Psoas muscle (tissue), 8 donors: ENCODE data around the gene AVPR2. TPM values are rescaled to one million over a fixed set of nuclear protein-coding genes. Genes with fewer than 3 reads are reported as not detected.

Source experiments
- ATAC-seq, 4 donors: fragments of 200-7000 bp; cut with Tn5 transposase; one replicate each; pipeline ENCODE4 v1.9.1; 2020; ENCODE audit warnings: moderate library complexity in 3 of 4, mild to moderate bottlenecking in 2 of 4
- DNase-seq, 2 donors: peaks; one replicate each; pipeline ENCODE4 v3.0.0-alpha.2; 2020
- H3K27ac ChIP-seq: fragments of 200-600 bp; one replicate; pipeline ENCODE4 v1.8.0; 2022
- H3K27me3 ChIP-seq, 3 donors: fragments of 200-600 bp in 1 of 3; one replicate each; pipeline versions ENCODE4 v1.6.1 to v1.8.0; 2013 to 2022; ENCODE audit warnings: low read length in 2 of 3, mild to moderate bottlenecking in 2 of 3, moderate library complexity in 1 of 3; ENCODE audit not compliant: insufficient read depth in 3 of 3
- H3K36me3 ChIP-seq, 2 donors: fragments of 200-600 bp in 1 of 2; one replicate each; pipeline versions ENCODE4 v1.6.1 to v1.8.0; 2013 to 2022; ENCODE audit warnings: low read depth in 1 of 2, mild to moderate bottlenecking in 1 of 2, moderate library complexity in 1 of 2; ENCODE audit not compliant: insufficient read depth in 1 of 2
- H3K4me1 ChIP-seq: fragments of 200-600 bp; one replicate; pipeline ENCODE4 v1.8.0; 2022
- H3K4me3 ChIP-seq: fragments of 200-600 bp; one replicate; pipeline ENCODE4 v1.8.0; 2022; ENCODE audit warnings: mild to moderate bottlenecking
- H3K9me3 ChIP-seq: fragments of 200-600 bp; one replicate; pipeline ENCODE4 v1.8.0; 2022
- CTCF ChIP-seq: fragments of 200-600 bp; IDR thresholded peaks from one replicate; pipeline ENCODE4 v1.8.0; 2022; ENCODE audit warnings: antibody characterized with exemption
- WGBS, 3 donors: extraction: QIAGEN DNeasy Blood & Tissue Kit; methylation state at CpG; one replicate each; pipeline versions ENCODE4 v1.1.6 to v1.1.7; 2013; 5-methylcytosine and 5-hydroxymethylcytosine counted together
- intact Hi-C, 2 donors: fragments of 100-400 bp; cut with DNase I; formaldehyde crosslinking; loops; one replicate each; pipeline versions ENCODE4 v1.11.0 to v1.14.2; 2022
- polyA plus RNA-seq, 3 donors: library from polyadenylated mRNA; stranded (reverse); fragments of 200-250 nt; gene quantifications; one replicate each; pipeline ENCODE4 v1.2.3, GENCODE V29; 2013
- total RNA-seq, 4 donors: library from RNA; stranded (reverse); fragmentation: NEBNext Ultra II Directional in 2 of 4; extraction: Animal tissue kit (Norgen Biotek cat#: 25700) in 2 of 4; gene quantifications; one replicate each; pipeline versions ENCODE4 v1.2.1 to v1.2.4, GENCODE V29; 2021 to 2023
- donor health status: healthy with polysubstance abuse.
- donor health status: DM: no; HTN: no; CAD: no; lungs with moderate emphysema.
- donor health status: Bipolar disorder and iron deficiency.
- donor health status: healthy.
- donor health status: DM: yes; HTN: yes; CAD: no.
- donor health status: DM: no; HTN: no; CAD: no.
- donor health status: DM: no; HTN: no; CAD: no.
- donor health status: DM: yes; HTN: yes; CAD: no.

Gene AVPR2
- total and polyA plus RNA-seq, 7 donors, result 1.3 to 4.8 (median 2.1) TPM

- intact Hi-C loops, result no loop called here
- H3K36me3 ChIP-seq, result no peaks in the 10 kb centered on the region
- H3K4me1 ChIP-seq, result no peaks in the 10 kb centered on the region
- no peak for ATAC-seq
- no peak for TF ChIP-seq CTCF
- WGBS, 3 donors, result 57 to 63% (median 62%) methylated on average over 3 of the region's 3 CpGs
- H3K27me3 ChIP-seq, result peaks cover 0 to 54% (median 3%) of the 10 kb centered on the region in 3 donors
- H3K27ac ChIP-seq, result no peak overlapping the region
- H3K9me3 ChIP-seq, result no peaks in the 10 kb centered on the region
- no peak for DNase-seq
- H3K4me3 ChIP-seq, result no peak overlapping the region
These were observed 28.4 kb upstream of the AVPR2 start for GRCh38 chrX:153876112-153876491.

DNA sequence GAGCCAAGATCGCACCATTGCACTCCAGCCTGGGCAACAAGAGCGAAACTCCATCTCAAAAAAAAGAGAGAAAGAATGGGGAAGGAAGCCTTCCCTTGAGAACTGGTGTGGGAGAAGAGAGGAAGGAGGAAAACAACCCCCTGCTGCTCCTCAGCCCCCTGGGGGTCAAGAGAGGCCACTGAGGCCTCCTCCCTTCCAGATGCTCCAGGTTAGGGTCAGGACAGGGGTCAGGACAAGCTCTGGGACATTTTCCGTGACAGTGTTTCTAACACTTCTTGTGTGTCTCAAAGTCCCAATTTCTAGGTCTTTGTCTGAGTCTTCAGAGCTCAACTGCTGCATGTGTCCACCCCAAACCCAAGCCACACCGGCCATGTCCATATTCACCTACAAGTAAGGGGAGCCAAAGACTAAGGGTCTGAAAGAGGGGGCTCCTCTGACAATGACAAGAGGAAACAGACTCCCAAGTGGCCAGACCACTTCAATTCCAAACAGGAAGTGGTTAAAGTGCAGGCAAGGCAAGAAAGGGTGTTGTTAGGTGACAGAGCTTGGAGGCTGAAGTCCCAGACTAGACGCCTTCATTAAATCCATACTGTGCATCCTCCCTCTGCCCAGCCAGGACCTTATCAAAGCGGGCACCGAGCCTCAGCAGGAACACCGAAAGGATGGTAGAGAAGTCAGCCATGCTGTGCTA lies 26.8 kb upstream of the AVPR2 start:
- ATAC-seq (no peak), DNase-seq (no peak)
- Histone ChIP-seq H3K9me3 (no peaks in the 10 kb centered on the region), H3K36me3 (no peaks in the 10 kb centered on the region), H3K4me1 (no peaks in the 10 kb centered on the region), H3K27me3 (peaks cover 0 to 67% (median 6%) of the 10 kb centered on the region in 3 donors), H3K27ac (no peak overlapping the region), H3K4me3 (no peak overlapping the region)
- TF ChIP-seq CTCF, result no peak
- intact Hi-C loops, result no loop called here
- WGBS, 3 donors, result 82 to 85% (median 84%) methylated on average over 7 to 8 of the region's 8 CpGs

- peaks cover 0 to 74% (median 6%) of the 10 kb centered on the region in 3 donors for H3K27me3 ChIP-seq
- H3K27ac ChIP-seq, result no peak overlapping the region
- TF ChIP-seq CTCF, result no peak
- WGBS, 3 donors, result 30 to 44% (median 34%) methylated on average over 3 to 5 of the region's 5 CpGs
- no peaks in the 10 kb centered on the region for H3K36me3 ChIP-seq
- H3K9me3 ChIP-seq, result no peaks in the 10 kb centered on the region
- H3K4me3 ChIP-seq, result no peak overlapping the region
- ATAC-seq (no peak), DNase-seq (no peak)
- no peaks in the 10 kb centered on the region for H3K4me1 ChIP-seq
- intact Hi-C loops, result no loop called here
These were observed 26.1 kb upstream of the AVPR2 start for GRCh38 chrX:153878345-153878744.

DNA sequence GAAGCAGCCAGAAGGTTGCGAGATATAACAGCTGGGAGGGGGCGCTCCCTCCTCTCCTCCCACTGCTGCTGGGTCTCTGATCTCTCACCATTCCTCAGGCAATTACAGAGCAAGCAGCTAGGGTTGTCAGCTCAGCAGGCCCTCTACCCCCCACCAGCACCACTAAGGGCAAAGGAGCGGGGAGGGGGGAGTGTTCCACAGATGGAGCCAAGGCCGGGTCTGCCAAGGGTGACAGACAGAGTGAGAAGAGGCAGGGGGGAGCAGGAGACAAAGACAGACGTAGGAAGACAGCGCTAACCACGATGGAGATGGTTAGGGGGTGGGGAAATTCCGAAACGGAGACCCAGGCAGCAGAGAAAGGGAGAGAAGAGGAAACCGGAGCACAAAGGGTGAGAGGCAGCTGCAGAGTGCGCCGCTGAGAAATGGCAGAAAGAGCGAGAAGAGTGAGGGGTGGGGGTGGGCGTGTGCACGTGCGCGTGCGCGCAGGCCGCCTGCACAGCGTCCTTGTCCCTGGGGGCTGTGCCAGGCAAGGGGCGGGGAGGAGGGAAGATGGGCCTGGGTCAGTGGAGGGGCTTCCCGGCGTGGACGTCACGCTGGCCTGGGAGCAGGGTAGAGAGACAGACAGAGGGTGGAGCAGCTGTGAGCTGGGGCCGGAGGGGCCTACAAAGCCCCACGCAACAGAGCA lies 25.4 kb upstream of the AVPR2 start:
- no peak overlapping the region for H3K27ac ChIP-seq
- DNase-seq (peak in 1 of 2 donors; percentile 24), ATAC-seq (no peak)
- H3K9me3 ChIP-seq, result no peaks in the 10 kb centered on the region
- no peaks in the 10 kb centered on the region for H3K4me1 ChIP-seq
- TF ChIP-seq CTCF, result no peak
- no peak overlapping the region for H3K4me3 ChIP-seq
- H3K27me3 ChIP-seq, result peaks cover 0 to 79% (median 6%) of the 10 kb centered on the region in 3 donors
- H3K36me3 ChIP-seq, result no peaks in the 10 kb centered on the region
- 4 to 15% (median 5%) methylated on average over 17 to 28 of the region's 28 CpGs for WGBS, 3 donors
- intact Hi-C loops, result no loop called here
